ENCODE data around the gene RBMS1.

Gene RBMS1

GRCh38 chr2:160364364-160364763 lies 129.2 kb downstream of the RBMS1 start:
- no peak for FAIRE-seq

GRCh38 chr2:160363961-160364360 lies 129.6 kb downstream of the RBMS1 start:
- DNase-seq (ENCODE audit: low spot score) (no peak), FAIRE-seq (no peak)

More at GRCh38 chr2:160364364-160364763, 129.2 kb downstream of the RBMS1 start:
- DNase-seq (ENCODE audit: low spot score), result no peak

GRCh38 chr2:160363055-160363454 lies 130.6 kb downstream of the RBMS1 start:
- DNase-seq (ENCODE audit: low spot score) (no peak), FAIRE-seq (no peak)

- no peak for DNase-seq (ENCODE audit: low spot score)
- no peak for FAIRE-seq
Measured at GRCh38 chr2:160362541-160362940, 131.1 kb downstream of the RBMS1 start.

- no peak for DNase-seq (ENCODE audit: low spot score)
- no peak for FAIRE-seq
Measured at GRCh38 chr2:160362018-160362417, 131.6 kb downstream of the RBMS1 start.

- FAIRE-seq (no peak), DNase-seq (ENCODE audit: low spot score) (no peak)
Measured at GRCh38 chr2:160360089-160360757, 133.4 kb downstream of the RBMS1 start.

GRCh38 chr2:160358046-160358445 lies 135.6 kb downstream of the RBMS1 start:
- DNase-seq (ENCODE audit: low spot score), result no peak
- FAIRE-seq, result no peak

GRCh38 chr2:160356485-160356884 lies 137.1 kb downstream of the RBMS1 start:
- DNase-seq (ENCODE audit: low spot score) (no peak), FAIRE-seq (no peak)

- DNase-seq (ENCODE audit: low spot score) (no peak), FAIRE-seq (no peak)
Measured at GRCh38 chr2:160355080-160355479, 138.5 kb downstream of the RBMS1 start.

- FAIRE-seq, result no peak
- DNase-seq (ENCODE audit: low spot score), result no peak
Measured at GRCh38 chr2:160354677-160355076, 138.9 kb downstream of the RBMS1 start.

- FAIRE-seq (no peak), DNase-seq (ENCODE audit: low spot score) (no peak)
Measured at GRCh38 chr2:160353813-160354212, 139.8 kb downstream of the RBMS1 start.

- DNase-seq (ENCODE audit: low spot score) (no peak), FAIRE-seq (no peak)
Measured at GRCh38 chr2:160353166-160353565, 140.4 kb downstream of the RBMS1 start.

- DNase-seq (ENCODE audit: low spot score) (no peak), FAIRE-seq (no peak)
Measured at GRCh38 chr2:160352500-160352899, 141.1 kb downstream of the RBMS1 start.

GRCh38 chr2:160351956-160352355 lies 141.7 kb downstream of the RBMS1 start:
- DNase-seq (ENCODE audit: low spot score) (no peak), FAIRE-seq (no peak)

- DNase-seq (ENCODE audit: low spot score), result no peak
- no peak for FAIRE-seq
Measured at GRCh38 chr2:160349306-160349705, 144.3 kb downstream of the RBMS1 start.

- no peak for DNase-seq (ENCODE audit: low spot score)
- no peak for FAIRE-seq
Measured at GRCh38 chr2:160347269-160347863, 146.2 kb downstream of the RBMS1 start.

- FAIRE-seq (no peak), DNase-seq (ENCODE audit: low spot score) (no peak)
Measured at GRCh38 chr2:160345071-160345764, 148.4 kb downstream of the RBMS1 start.

GRCh38 chr2:160343404-160343803 lies 150.2 kb downstream of the RBMS1 start:
- no peak for FAIRE-seq
- no peak for DNase-seq (ENCODE audit: low spot score)

- FAIRE-seq (no peak), DNase-seq (ENCODE audit: low spot score) (no peak)
Measured at GRCh38 chr2:160339726-160340125, 153.9 kb downstream of the RBMS1 start.

GRCh38 chr2:160338901-160339685 lies 154.5 kb downstream of the RBMS1 start:
- no peak for FAIRE-seq

GRCh38 chr2:160337728-160338127 lies 155.9 kb downstream of the RBMS1 start:
- no peak for FAIRE-seq
- no peak for DNase-seq (ENCODE audit: low spot score)

More at GRCh38 chr2:160338901-160339685, 154.5 kb downstream of the RBMS1 start:
- DNase-seq (ENCODE audit: low spot score), result no peak

- FAIRE-seq, result no peak
Measured at GRCh38 chr2:160336635-160337034, 157.0 kb downstream of the RBMS1 start.

More at GRCh38 chr2:160336635-160337034, 157.0 kb downstream of the RBMS1 start:
- no peak for DNase-seq (ENCODE audit: low spot score)
